ENCODE measurements around the gene HAVCR1. TPM values are rescaled to one million over a fixed set of nuclear protein-coding genes. Genes with fewer than 3 reads are reported as not detected.
A peak's percentile ranks its signal among the peaks of the same experiment; 100 is the strongest.
"Not testable (repeated sequence)": the region's sequence is repeated elsewhere in the genome, so short reads cannot be mapped to it uniquely, and the experiment has no call there.

HAVCR1 gene
- total and polyA plus RNA-seq, 4 donors, result 0.12 to 0.46 (median 0.36) TPM

GRCh38 chr5:157045601-157046000 is 13.3 kb downstream of the HAVCR1 start:
- Histone ChIP-seq H3K4me3 (no peak overlapping the region), H3K4me1 (ENCODE audit: control insufficient read depth in 5 of 5, insufficient read depth in 5 of 5, low read length in 5 of 5) (peaks cover 0 to 2% (median 0%) of the 10 kb centered on the region in 5 donors), H3K27me3 (ENCODE audit: control insufficient read depth in 3 of 3, insufficient read depth in 3 of 3, low read length in 2 of 3) (no peaks in the 10 kb centered on the region), H3K36me3 (ENCODE audit: control insufficient read depth in 4 of 4, insufficient read depth in 4 of 4, low read length in 4 of 4) (no peaks in the 10 kb centered on the region), H3K27ac (ENCODE audit: low read depth in 1 of 2, low read length in 1 of 2) (peak overlapping the region in 1 of 2 donors; percentile 12), H3K9me3 (ENCODE audit: control insufficient read depth in 4 of 4, insufficient read depth in 3 of 4, low read length in 3 of 4) (no peaks in the 10 kb centered on the region), H3K9ac (ENCODE audit: insufficient read depth in 1 of 2, low read length in 2 of 2) (no peak overlapping the region)
- ATAC-seq (ENCODE audit: insufficient read depth, low FRiP score), result no peak
- TF ChIP-seq CTCF (IDR thresholded peaks at IDR 0.05; ENCODE audit: control extremely low read depth, extremely low read depth), result no peak
- 63 to 64% methylated on average over 3 of the region's 3 CpGs for WGBS, 2 donors
- DNase-seq, result no peak

DNA sequence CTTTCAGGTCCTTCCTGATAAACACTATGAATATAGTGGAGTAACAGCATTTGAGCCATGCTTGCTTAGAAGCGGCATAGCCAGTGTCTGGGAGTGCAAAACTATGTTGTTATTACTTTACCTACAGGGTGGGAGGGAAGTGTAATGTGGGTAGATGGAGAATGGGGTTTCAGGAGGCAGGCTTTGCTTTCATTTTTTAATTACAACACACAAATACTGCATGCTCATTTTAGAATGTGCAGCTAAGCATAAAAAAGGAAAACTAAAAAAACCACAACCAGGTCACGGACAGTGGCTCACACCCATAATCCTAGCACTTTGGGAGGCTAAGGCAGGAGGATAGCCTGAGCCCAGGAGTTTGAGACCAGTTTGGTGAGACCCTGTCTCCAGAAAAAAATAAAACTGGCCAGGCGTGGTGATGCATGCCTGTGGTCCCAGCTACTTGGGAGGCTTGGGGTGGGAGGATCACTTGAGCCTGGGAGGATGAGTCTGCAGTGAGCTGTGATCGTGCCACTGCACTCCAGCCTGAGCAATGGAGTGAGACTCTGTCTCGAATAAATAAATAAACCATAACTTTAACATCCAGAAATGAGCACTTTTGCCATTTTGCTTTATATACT is 20.2 kb downstream of the HAVCR1 start:
- no peak for TF ChIP-seq CTCF (IDR thresholded peaks at IDR 0.05; ENCODE audit: control extremely low read depth, extremely low read depth)
- no peak overlapping the region for H3K27ac ChIP-seq (ENCODE audit: low read depth in 1 of 2, low read length in 1 of 2)
- H3K4me3 ChIP-seq, result no peak overlapping the region
- H3K27me3 ChIP-seq (ENCODE audit: control insufficient read depth in 3 of 3, insufficient read depth in 3 of 3, low read length in 2 of 3), result no peaks in the 10 kb centered on the region
- no peaks in the 10 kb centered on the region for H3K4me1 ChIP-seq (ENCODE audit: control insufficient read depth in 5 of 5, insufficient read depth in 5 of 5, low read length in 5 of 5)
- no peaks in the 10 kb centered on the region for H3K9me3 ChIP-seq (ENCODE audit: control insufficient read depth in 4 of 4, insufficient read depth in 3 of 4, low read length in 3 of 4)
- ATAC-seq (ENCODE audit: insufficient read depth, low FRiP score) (no peak), DNase-seq (no peak)
- H3K36me3 ChIP-seq (ENCODE audit: control insufficient read depth in 4 of 4, insufficient read depth in 4 of 4, low read length in 4 of 4), result no peaks in the 10 kb centered on the region
- H3K9ac ChIP-seq (ENCODE audit: insufficient read depth in 1 of 2, low read length in 2 of 2), result no peak overlapping the region
- WGBS, 2 donors, result 80 to 89% methylated on average over 5 of the region's 5 CpGs

GRCh38 chr5:157034106-157035072 is 24.5 kb downstream of the HAVCR1 start:
- H3K9ac ChIP-seq (ENCODE audit: insufficient read depth in 1 of 2, low read length in 2 of 2); H3K36me3 ChIP-seq (ENCODE audit: control insufficient read depth in 4 of 4, insufficient read depth in 4 of 4, low read length in 4 of 4); ATAC-seq (ENCODE audit: insufficient read depth, low FRiP score); H3K4me1 ChIP-seq (ENCODE audit: control insufficient read depth in 5 of 5, insufficient read depth in 5 of 5, low read length in 5 of 5); H3K9me3 ChIP-seq (ENCODE audit: control insufficient read depth in 4 of 4, insufficient read depth in 3 of 4, low read length in 3 of 4); H3K4me3 ChIP-seq; H3K27me3 ChIP-seq (ENCODE audit: control insufficient read depth in 3 of 3, insufficient read depth in 3 of 3, low read length in 2 of 3); H3K27ac ChIP-seq (ENCODE audit: low read depth in 1 of 2, low read length in 1 of 2): not testable (repeated sequence)
- peak in 2 of 3 donors; percentile 15 to 32 for DNase-seq
- 60 to 67% methylated on average over 17 of the region's 17 CpGs for WGBS, 2 donors

DNA sequence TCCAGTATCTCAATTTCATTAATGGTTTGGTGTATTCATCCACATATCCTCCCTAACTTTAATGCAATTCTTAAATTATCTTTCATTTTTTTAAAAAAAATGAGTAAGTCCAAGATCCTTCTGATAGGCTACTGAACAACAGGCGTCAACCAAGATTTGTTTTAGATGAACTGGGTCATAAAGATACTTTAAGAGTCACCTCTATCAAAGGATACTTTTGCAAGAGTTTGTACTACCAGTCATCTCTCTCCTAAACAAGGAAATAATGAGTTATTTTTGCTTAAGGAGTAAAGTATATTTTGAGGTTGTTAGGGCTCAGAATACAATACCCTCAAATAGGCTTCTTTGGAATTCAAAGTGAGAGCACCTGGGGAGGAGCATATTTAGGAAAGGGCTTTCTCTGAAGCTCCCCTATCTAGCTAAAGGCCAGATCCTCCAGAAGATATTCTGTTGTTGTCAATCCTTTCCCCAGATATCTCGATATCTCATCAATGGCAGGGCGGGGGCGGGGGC is 25.8 kb downstream of the HAVCR1 start:
- no peak overlapping the region for H3K9ac ChIP-seq (ENCODE audit: insufficient read depth in 1 of 2, low read length in 2 of 2)
- no peak for TF ChIP-seq CTCF (IDR thresholded peaks at IDR 0.05; ENCODE audit: control extremely low read depth, extremely low read depth)
- no peaks in the 10 kb centered on the region for H3K4me1 ChIP-seq (ENCODE audit: control insufficient read depth in 5 of 5, insufficient read depth in 5 of 5, low read length in 5 of 5)
- no peaks in the 10 kb centered on the region for H3K9me3 ChIP-seq (ENCODE audit: control insufficient read depth in 4 of 4, insufficient read depth in 3 of 4, low read length in 3 of 4)
- DNase-seq (no peak), ATAC-seq (ENCODE audit: insufficient read depth, low FRiP score) (no peak)
- 89 to 96% methylated on average over 4 of the region's 4 CpGs for WGBS, 2 donors
- H3K27ac ChIP-seq (ENCODE audit: low read depth in 1 of 2, low read length in 1 of 2), result no peak overlapping the region
- H3K4me3 ChIP-seq, result no peak overlapping the region
- H3K27me3 ChIP-seq (ENCODE audit: control insufficient read depth in 3 of 3, insufficient read depth in 3 of 3, low read length in 2 of 3), result no peaks in the 10 kb centered on the region
- H3K36me3 ChIP-seq (ENCODE audit: control insufficient read depth in 4 of 4, insufficient read depth in 4 of 4, low read length in 4 of 4), result no peaks in the 10 kb centered on the region
